ENCODE data around the gene SH3PXD2B.

Gene SH3PXD2B

DNA sequence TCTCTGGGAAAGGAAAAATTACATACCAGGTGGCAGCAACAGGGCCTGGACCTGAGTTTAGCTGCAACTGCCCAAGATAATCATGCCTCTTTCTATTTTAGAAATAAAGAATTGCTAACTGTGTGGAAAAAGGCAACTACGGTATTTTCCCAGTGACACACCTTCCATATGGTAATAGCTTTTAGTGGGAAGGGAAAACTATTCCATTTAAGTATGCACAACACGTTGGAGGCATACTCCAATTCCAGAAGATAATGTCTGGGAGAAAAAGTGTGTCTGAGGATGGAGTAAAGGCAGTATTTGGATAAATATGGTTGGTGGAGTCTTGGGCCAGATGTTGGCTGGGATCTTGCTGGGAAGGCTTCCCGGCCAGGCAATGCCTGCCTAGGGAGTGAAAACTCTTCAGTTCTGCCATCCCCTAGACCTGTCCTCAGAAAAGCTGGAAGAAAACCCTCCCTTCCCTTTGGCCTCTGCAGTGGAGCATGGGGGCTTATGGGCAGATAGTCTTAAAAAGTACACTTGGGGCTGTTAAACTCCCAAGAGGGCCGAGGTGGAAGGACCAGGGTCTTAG lies 40.6 kb downstream of the SH3PXD2B start:
- no peak for DNase-seq
- Histone ChIP-seq H3K9ac (ENCODE audit: low read length) (no peak overlapping the region), H3K27me3 (ENCODE audit: insufficient read depth, low read length) (no peaks in the 10 kb centered on the region), H4K91ac (ENCODE audit: low read depth, low read length) (no peak overlapping the region), H2AK5ac (ENCODE audit: low read length) (no peak overlapping the region), H2BK120ac (ENCODE audit: insufficient read depth, low read length, poor library complexity) (no peak overlapping the region), H3K23ac (ENCODE audit: low read length) (no peak overlapping the region), H3K4me3 (ENCODE audit: low read depth, low read length) (no peak overlapping the region), H2AFZ (ENCODE audit: insufficient read depth, low read length, poor library complexity) (no peak overlapping the region), H4K8ac (ENCODE audit: low read depth, low read length) (no peak overlapping the region), H3K27ac (ENCODE audit: low read depth, low read length) (no peak overlapping the region), H3K18ac (ENCODE audit: low read length) (no peak overlapping the region), H3K36me3 (ENCODE audit: control insufficient read depth in 1 of 2, insufficient read depth in 2 of 2, low read length in 2 of 2) (peaks cover 30 to 44% of the 10 kb centered on the region in 2 experiments), H2BK5ac (ENCODE audit: low read depth, low read length, poor library complexity) (no peak overlapping the region), H3K9me3 (ENCODE audit: insufficient read depth, low read depth, low read length) (no peaks in the 10 kb centered on the region), H4K12ac (ENCODE audit: low read depth, low read length) (no peak overlapping the region), H3K14ac (ENCODE audit: low read length) (no peak overlapping the region), H3K4me2 (ENCODE audit: low read length) (no peak overlapping the region), H3K4ac (ENCODE audit: low read depth, low read length) (no peak overlapping the region), H3K79me1 (ENCODE audit: low read length) (no peaks in the 10 kb centered on the region), H3K79me2 (ENCODE audit: control insufficient read depth, insufficient read depth, low read length, poor library complexity) (peaks cover 5% of the 10 kb centered on the region), H3K4me1 (ENCODE audit: control insufficient read depth in 1 of 2, insufficient read depth in 2 of 2, low read length in 2 of 2) (peaks cover 13 to 17% of the 10 kb centered on the region in 2 experiments), H2BK12ac (ENCODE audit: low read length) (no peak overlapping the region)
- WGBS (ENCODE audit: extremely low coverage, insufficient coverage, insufficient read length) = no CpG with 5 or more reads among the region's 4 CpGs

DNA sequence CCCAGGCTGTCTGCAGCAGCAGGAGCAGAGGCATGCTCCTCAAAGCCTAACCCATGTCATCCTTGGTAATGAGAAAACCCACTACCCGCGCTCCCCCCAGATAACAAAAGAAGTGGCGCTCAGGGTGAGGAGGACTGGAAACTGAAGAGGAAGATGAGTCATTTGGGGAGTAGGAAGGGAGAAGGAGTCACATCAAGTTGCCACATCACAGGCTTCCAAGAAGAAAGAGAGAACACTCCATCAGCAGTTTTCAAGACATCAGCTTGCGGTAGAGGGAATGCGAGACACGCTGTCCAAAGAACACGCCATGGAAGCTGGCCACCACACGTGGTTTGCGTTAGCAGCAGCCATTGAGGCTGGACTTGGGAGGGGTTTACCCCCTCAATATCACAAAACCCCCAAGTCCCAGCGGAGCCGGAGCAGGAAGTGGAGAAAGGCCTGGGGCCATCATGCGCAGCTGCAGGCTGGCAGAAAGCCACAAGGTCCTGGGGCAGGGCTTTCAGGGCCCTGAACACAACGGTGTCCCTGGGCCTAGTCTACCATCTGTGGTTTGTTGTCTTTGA lies 41.5 kb downstream of the SH3PXD2B start:
- Histone ChIP-seq H2AFZ (ENCODE audit: insufficient read depth, low read length, poor library complexity) (no peak overlapping the region), H3K9ac (ENCODE audit: low read length) (no peak overlapping the region), H4K8ac (ENCODE audit: low read depth, low read length) (no peak overlapping the region), H3K27me3 (ENCODE audit: insufficient read depth, low read length) (no peaks in the 10 kb centered on the region), H3K79me2 (ENCODE audit: control insufficient read depth, insufficient read depth, low read length, poor library complexity) (peaks cover 2% of the 10 kb centered on the region), H2BK120ac (ENCODE audit: insufficient read depth, low read length, poor library complexity) (no peak overlapping the region), H3K36me3 (ENCODE audit: control insufficient read depth in 1 of 2, insufficient read depth in 2 of 2, low read length in 2 of 2) (peaks cover 22 to 37% of the 10 kb centered on the region in 2 experiments), H3K23ac (ENCODE audit: low read length) (peak overlapping the region; percentile 37), H2AK5ac (ENCODE audit: low read length) (no peak overlapping the region), H2BK5ac (ENCODE audit: low read depth, low read length, poor library complexity) (no peak overlapping the region), H4K12ac (ENCODE audit: low read depth, low read length) (no peak overlapping the region), H3K4me1 (ENCODE audit: control insufficient read depth in 1 of 2, insufficient read depth in 2 of 2, low read length in 2 of 2) (peaks cover 8 to 9% of the 10 kb centered on the region in 2 experiments), H3K14ac (ENCODE audit: low read length) (no peak overlapping the region), H3K4me3 (ENCODE audit: low read depth, low read length) (peak overlapping the region; percentile 45), H3K27ac (ENCODE audit: low read depth, low read length) (no peak overlapping the region), H3K9me3 (ENCODE audit: insufficient read depth, low read depth, low read length) (no peaks in the 10 kb centered on the region), H3K4ac (ENCODE audit: low read depth, low read length) (no peak overlapping the region), H2BK12ac (ENCODE audit: low read length) (no peak overlapping the region), H3K4me2 (ENCODE audit: low read length) (no peak overlapping the region), H4K91ac (ENCODE audit: low read depth, low read length) (no peak overlapping the region), H3K18ac (ENCODE audit: low read length) (no peak overlapping the region), H3K79me1 (ENCODE audit: low read length) (no peaks in the 10 kb centered on the region)
- DNase-seq = peak; percentile 33 to 54
- no CpG with 5 or more reads among the region's 13 CpGs for WGBS (ENCODE audit: extremely low coverage, insufficient coverage, insufficient read length)

DNA sequence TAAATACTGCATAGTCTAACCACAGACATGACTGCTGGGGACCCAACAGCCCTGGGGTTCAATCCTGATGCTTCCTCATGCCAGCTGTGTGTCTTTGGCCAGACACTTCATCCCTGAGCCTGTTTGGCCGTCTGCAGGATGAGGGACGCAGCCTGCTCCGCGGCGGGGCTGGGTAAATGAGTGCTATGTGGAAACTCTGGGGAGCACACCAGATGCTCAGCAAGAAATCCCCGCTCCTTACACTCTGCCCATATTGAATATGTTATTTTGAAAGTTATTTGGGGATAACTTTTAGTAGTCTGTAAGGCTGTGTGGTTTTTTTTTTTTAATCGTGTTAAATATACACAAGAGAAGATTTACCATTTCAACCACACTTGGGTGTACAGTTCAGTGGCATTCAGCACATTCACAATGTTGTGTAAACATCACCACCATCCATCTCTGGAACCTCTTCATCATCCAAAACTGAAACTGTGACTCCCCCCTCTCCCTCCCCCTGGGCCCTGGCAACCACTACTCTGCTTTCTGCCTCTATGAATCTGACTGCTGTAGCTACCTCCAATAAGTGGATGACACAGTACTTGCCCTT lies 42.7 kb downstream of the SH3PXD2B start:
- Histone ChIP-seq H3K18ac (ENCODE audit: low read length) (peak overlapping the region; percentile 58), H3K4me2 (ENCODE audit: low read length) (no peak overlapping the region), H3K36me3 (ENCODE audit: control insufficient read depth in 1 of 2, insufficient read depth in 2 of 2, low read length in 2 of 2) (peaks cover 16 to 35% of the 10 kb centered on the region in 2 experiments), H3K27ac (ENCODE audit: low read depth, low read length) (no peak overlapping the region), H3K9ac (ENCODE audit: low read length) (no peak overlapping the region), H3K14ac (ENCODE audit: low read length) (no peak overlapping the region), H2BK12ac (ENCODE audit: low read length) (no peak overlapping the region), H4K12ac (ENCODE audit: low read depth, low read length) (no peak overlapping the region), H3K4me3 (ENCODE audit: low read depth, low read length) (no peak overlapping the region), H3K23ac (ENCODE audit: low read length) (no peak overlapping the region), H2AK5ac (ENCODE audit: low read length) (no peak overlapping the region), H3K79me1 (ENCODE audit: low read length) (no peaks in the 10 kb centered on the region), H2AFZ (ENCODE audit: insufficient read depth, low read length, poor library complexity) (no peak overlapping the region), H3K4me1 (ENCODE audit: control insufficient read depth in 1 of 2, insufficient read depth in 2 of 2, low read length in 2 of 2) (peaks cover 8 to 9% of the 10 kb centered on the region in 2 experiments), H4K91ac (ENCODE audit: low read depth, low read length) (no peak overlapping the region), H4K8ac (ENCODE audit: low read depth, low read length) (no peak overlapping the region), H3K79me2 (ENCODE audit: control insufficient read depth, insufficient read depth, low read length, poor library complexity) (peaks cover 2% of the 10 kb centered on the region), H2BK5ac (ENCODE audit: low read depth, low read length, poor library complexity) (no peak overlapping the region), H3K4ac (ENCODE audit: low read depth, low read length) (no peak overlapping the region), H3K27me3 (ENCODE audit: insufficient read depth, low read length) (no peaks in the 10 kb centered on the region), H3K9me3 (ENCODE audit: insufficient read depth, low read depth, low read length) (no peaks in the 10 kb centered on the region), H2BK120ac (ENCODE audit: insufficient read depth, low read length, poor library complexity) (peak overlapping the region; percentile 19)
- DNase-seq = no peak
- no CpG with 5 or more reads among the region's 7 CpGs for WGBS (ENCODE audit: extremely low coverage, insufficient coverage, insufficient read length)

DNA sequence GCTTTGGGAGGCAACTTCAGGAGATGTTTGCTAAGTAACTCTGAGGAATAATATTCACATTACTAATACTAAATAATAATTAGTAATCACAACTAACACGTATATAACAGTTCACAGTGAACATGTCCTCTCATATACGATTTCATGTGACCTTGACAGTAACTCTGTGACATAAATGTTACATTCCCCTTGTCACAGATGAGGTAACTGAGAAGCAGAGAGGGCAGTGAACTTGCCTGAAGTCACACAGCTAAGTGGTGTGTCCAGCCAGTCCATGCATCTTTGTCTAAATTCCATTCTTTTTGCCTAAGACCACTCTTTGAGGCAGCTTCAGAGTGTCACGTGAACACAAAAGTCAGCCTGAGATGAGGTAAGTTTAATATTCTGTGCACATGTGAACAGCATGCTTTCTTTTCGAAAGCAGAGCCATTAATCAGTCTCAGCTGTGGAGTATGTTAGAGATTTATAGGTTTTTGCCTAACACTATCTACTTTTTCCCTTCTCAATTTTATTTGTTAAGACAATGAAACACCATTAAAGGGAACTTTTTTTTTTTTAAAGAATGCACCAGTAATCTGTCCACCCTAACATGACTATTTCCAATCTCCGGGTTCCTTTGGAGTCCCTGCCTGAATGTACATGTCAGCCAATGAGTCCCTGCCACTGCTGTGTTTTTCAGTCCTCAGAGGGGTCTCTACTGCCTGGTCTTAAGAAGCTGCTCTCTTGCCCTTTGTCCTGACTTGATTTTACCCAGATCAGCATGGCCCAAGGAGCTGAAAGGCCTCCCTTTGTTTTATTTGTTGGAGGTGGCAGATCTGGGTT lies 43.5 kb downstream of the SH3PXD2B start:
- Histone ChIP-seq H2BK5ac (ENCODE audit: low read depth, low read length, poor library complexity) (no peak overlapping the region), H2AK5ac (ENCODE audit: low read length) (no peak overlapping the region), H3K9me3 (ENCODE audit: insufficient read depth, low read depth, low read length) (no peaks in the 10 kb centered on the region), H3K79me2 (ENCODE audit: control insufficient read depth, insufficient read depth, low read length, poor library complexity) (peaks cover 2% of the 10 kb centered on the region), H4K91ac (ENCODE audit: low read depth, low read length) (no peak overlapping the region), H4K12ac (ENCODE audit: low read depth, low read length) (no peak overlapping the region), H3K27me3 (ENCODE audit: insufficient read depth, low read length) (no peaks in the 10 kb centered on the region), H3K4me3 (ENCODE audit: low read depth, low read length) (no peak overlapping the region), H2AFZ (ENCODE audit: insufficient read depth, low read length, poor library complexity) (no peak overlapping the region), H2BK120ac (ENCODE audit: insufficient read depth, low read length, poor library complexity) (no peak overlapping the region), H4K8ac (ENCODE audit: low read depth, low read length) (no peak overlapping the region), H2BK12ac (ENCODE audit: low read length) (no peak overlapping the region), H3K14ac (ENCODE audit: low read length) (no peak overlapping the region), H3K4me2 (ENCODE audit: low read length) (no peak overlapping the region), H3K9ac (ENCODE audit: low read length) (no peak overlapping the region), H3K23ac (ENCODE audit: low read length) (no peak overlapping the region), H3K4me1 (ENCODE audit: control insufficient read depth in 1 of 2, insufficient read depth in 2 of 2, low read length in 2 of 2) (peaks cover 8 to 9% of the 10 kb centered on the region in 2 experiments), H3K4ac (ENCODE audit: low read depth, low read length) (no peak overlapping the region), H3K36me3 (ENCODE audit: control insufficient read depth in 1 of 2, insufficient read depth in 2 of 2, low read length in 2 of 2) (peaks cover 17 to 41% of the 10 kb centered on the region in 2 experiments), H3K27ac (ENCODE audit: low read depth, low read length) (no peak overlapping the region), H3K18ac (ENCODE audit: low read length) (peak overlapping the region; percentile 58), H3K79me1 (ENCODE audit: low read length) (no peaks in the 10 kb centered on the region)
- DNase-seq = no peak
- WGBS (ENCODE audit: extremely low coverage, insufficient coverage, insufficient read length) = no CpG with 5 or more reads among the region's 5 CpGs
